Sigmoid colon (tissue), 4 donors: ENCODE measurements around the gene SLC6A4.
"Not testable (repeated sequence)": the region's sequence is repeated elsewhere in the genome, so short reads cannot be mapped to it uniquely, and the experiment has no call there.

Experiments used
- EP300 ChIP-seq, 4 donors: sonication (generic); formaldehyde crosslinking; IDR thresholded peaks; one replicate each; pipeline ENCODE4 v1.6.1; 2017; ENCODE audit warnings: antibody characterized with exemption in 4 of 4
- POLR2A ChIP-seq, 2 donors: fragments of 450-650 bp; IDR thresholded peaks; one replicate each; pipeline ENCODE4 v1.6.1; 2016; ENCODE audit warnings: antibody characterized with exemption in 2 of 2, mild to moderate bottlenecking in 2 of 2, moderate library complexity in 2 of 2
- POLR2AphosphoS5 ChIP-seq, 4 donors: sonication (generic); formaldehyde crosslinking; IDR thresholded peaks; one replicate each; pipeline ENCODE4 v1.6.1; 2017; ENCODE audit warnings: antibody characterized with exemption in 4 of 4
- TF ChIP-seq, protein P1 (sequence below), 4 experiments: fragments of 450-650 bp in 3 of 4; fragments of 200-600 bp in 1 of 4; IDR thresholded peaks; one replicate each; pipeline ENCODE4 v1.5.1; 2016 to 2019; ENCODE audit warnings: antibody characterized with exemption in 4 of 4, mild to moderate bottlenecking in 3 of 4, moderate library complexity in 2 of 4

DNA sequence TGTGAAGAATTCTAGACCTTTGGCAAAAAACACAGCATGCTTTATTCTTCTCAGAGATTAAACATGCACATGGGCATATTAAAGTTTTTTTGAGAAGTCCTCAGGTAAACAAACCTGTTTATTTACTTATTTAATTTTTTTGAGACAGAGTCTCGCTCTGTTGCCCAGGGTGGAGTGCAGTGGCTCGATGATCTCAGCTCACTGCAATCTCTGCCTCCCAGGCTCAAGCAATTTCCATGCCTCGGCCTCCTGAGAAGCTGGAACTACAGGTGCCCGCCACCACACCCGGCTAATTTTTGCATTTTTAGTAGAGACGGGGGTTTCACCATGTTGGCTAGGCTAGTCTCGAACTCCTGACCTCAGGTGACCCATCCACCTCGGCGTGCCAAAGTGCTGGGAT, 34.8 kb downstream of the SLC6A4 start:
- TF ChIP-seq, protein P1, sequence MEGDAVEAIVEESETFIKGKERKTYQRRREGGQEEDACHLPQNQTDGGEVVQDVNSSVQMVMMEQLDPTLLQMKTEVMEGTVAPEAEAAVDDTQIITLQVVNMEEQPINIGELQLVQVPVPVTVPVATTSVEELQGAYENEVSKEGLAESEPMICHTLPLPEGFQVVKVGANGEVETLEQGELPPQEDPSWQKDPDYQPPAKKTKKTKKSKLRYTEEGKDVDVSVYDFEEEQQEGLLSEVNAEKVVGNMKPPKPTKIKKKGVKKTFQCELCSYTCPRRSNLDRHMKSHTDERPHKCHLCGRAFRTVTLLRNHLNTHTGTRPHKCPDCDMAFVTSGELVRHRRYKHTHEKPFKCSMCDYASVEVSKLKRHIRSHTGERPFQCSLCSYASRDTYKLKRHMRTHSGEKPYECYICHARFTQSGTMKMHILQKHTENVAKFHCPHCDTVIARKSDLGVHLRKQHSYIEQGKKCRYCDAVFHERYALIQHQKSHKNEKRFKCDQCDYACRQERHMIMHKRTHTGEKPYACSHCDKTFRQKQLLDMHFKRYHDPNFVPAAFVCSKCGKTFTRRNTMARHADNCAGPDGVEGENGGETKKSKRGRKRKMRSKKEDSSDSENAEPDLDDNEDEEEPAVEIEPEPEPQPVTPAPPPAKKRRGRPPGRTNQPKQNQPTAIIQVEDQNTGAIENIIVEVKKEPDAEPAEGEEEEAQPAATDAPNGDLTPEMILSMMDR (IDR thresholded peaks at IDR 0.05), result not testable (repeated sequence)
- not testable (repeated sequence) for TF ChIP-seq POLR2AphosphoS5, POLR2A, EP300 (IDR thresholded peaks at IDR 0.05)
